ENCODE results near the gene IFIT5.

The IFIT5 gene

GRCh38 chr10:89450901-89451300 is 36.5 kb downstream of the IFIT5 start:
- Histone ChIP-seq H3K14ac (ENCODE audit: low read length) (no peak overlapping the region), H2BK12ac (ENCODE audit: low read length) (no peak overlapping the region), H3K18ac (ENCODE audit: low read length) (no peak overlapping the region), H3K4ac (ENCODE audit: low read depth, low read length) (no peak overlapping the region), H3K23ac (ENCODE audit: low read length) (no peak overlapping the region), H3K4me1 (ENCODE audit: control insufficient read depth in 1 of 2, insufficient read depth in 2 of 2, low read length in 2 of 2) (no peaks in the 10 kb centered on the region), H2BK120ac (ENCODE audit: insufficient read depth, low read length, poor library complexity) (no peak overlapping the region), H3K9ac (ENCODE audit: low read length) (no peak overlapping the region), H2AFZ (ENCODE audit: insufficient read depth, low read length, poor library complexity) (no peak overlapping the region), H4K91ac (ENCODE audit: low read depth, low read length) (no peak overlapping the region), H4K12ac (ENCODE audit: low read depth, low read length) (no peak overlapping the region), H3K4me2 (ENCODE audit: low read length) (no peak overlapping the region), H4K8ac (ENCODE audit: low read depth, low read length) (no peak overlapping the region), H3K4me3 (ENCODE audit: low read depth, low read length) (no peak overlapping the region), H3K36me3 (ENCODE audit: control insufficient read depth in 1 of 2, insufficient read depth in 2 of 2, low read length in 2 of 2) (no peaks in the 10 kb centered on the region), H2BK5ac (ENCODE audit: low read depth, low read length, poor library complexity) (no peak overlapping the region), H3K27me3 (ENCODE audit: insufficient read depth, low read length) (no peaks in the 10 kb centered on the region), H3K9me3 (ENCODE audit: insufficient read depth, low read depth, low read length) (no peaks in the 10 kb centered on the region), H3K79me1 (ENCODE audit: low read length) (no peaks in the 10 kb centered on the region), H2AK5ac (ENCODE audit: low read length) (no peak overlapping the region), H3K79me2 (ENCODE audit: control insufficient read depth, insufficient read depth, low read length, poor library complexity) (no peaks in the 10 kb centered on the region), H3K27ac (ENCODE audit: low read depth, low read length) (no peak overlapping the region)
- no peak for DNase-seq
- WGBS (ENCODE audit: extremely low coverage, insufficient coverage, insufficient read length) = no CpG with 5 or more reads among the region's 2 CpGs

DNA sequence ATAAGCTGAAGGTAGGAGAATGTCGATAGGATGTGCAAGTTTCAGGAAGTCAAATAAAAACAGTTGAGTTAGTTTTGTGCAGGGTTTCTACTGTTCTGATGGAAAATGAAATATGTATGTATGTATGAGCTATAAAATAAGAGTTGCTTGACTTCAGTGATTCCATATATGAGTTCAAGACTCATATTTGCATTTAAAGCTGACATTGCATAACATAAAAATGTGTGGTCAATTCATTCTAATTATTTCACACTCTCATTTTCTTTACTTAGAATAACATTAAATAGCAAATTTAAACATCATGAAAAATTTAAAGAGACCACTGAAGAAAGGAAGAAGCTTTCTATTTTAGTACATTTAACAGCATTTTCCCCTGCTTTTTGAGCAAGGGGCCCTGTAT is 37.8 kb downstream of the IFIT5 start:
- H2BK120ac ChIP-seq (ENCODE audit: insufficient read depth, low read length, poor library complexity) = no peak overlapping the region
- H2AK5ac ChIP-seq (ENCODE audit: low read length) = no peak overlapping the region
- no peak overlapping the region for H2AFZ ChIP-seq (ENCODE audit: insufficient read depth, low read length, poor library complexity)
- WGBS (ENCODE audit: extremely low coverage, insufficient coverage, insufficient read length) = no CpG with 5 or more reads among the region's 1 CpG
- H4K8ac ChIP-seq (ENCODE audit: low read depth, low read length) = no peak overlapping the region
- H3K14ac ChIP-seq (ENCODE audit: low read length) = no peak overlapping the region
- no peaks in the 10 kb centered on the region for H3K4me1 ChIP-seq (ENCODE audit: control insufficient read depth in 1 of 2, insufficient read depth in 2 of 2, low read length in 2 of 2)
- H3K9me3 ChIP-seq (ENCODE audit: insufficient read depth, low read depth, low read length) = no peaks in the 10 kb centered on the region
- H4K12ac ChIP-seq (ENCODE audit: low read depth, low read length) = no peak overlapping the region
- no peaks in the 10 kb centered on the region for H3K79me1 ChIP-seq (ENCODE audit: low read length)
- H3K36me3 ChIP-seq (ENCODE audit: control insufficient read depth in 1 of 2, insufficient read depth in 2 of 2, low read length in 2 of 2) = no peaks in the 10 kb centered on the region
- no peak overlapping the region for H3K4ac ChIP-seq (ENCODE audit: low read depth, low read length)
- H3K79me2 ChIP-seq (ENCODE audit: control insufficient read depth, insufficient read depth, low read length, poor library complexity) = no peaks in the 10 kb centered on the region
- no peak overlapping the region for H2BK12ac ChIP-seq (ENCODE audit: low read length)
- H4K91ac ChIP-seq (ENCODE audit: low read depth, low read length) = no peak overlapping the region
- H3K27me3 ChIP-seq (ENCODE audit: insufficient read depth, low read length) = no peaks in the 10 kb centered on the region
- H2BK5ac ChIP-seq (ENCODE audit: low read depth, low read length, poor library complexity) = no peak overlapping the region
- no peak overlapping the region for H3K18ac ChIP-seq (ENCODE audit: low read length)
- no peak overlapping the region for H3K4me3 ChIP-seq (ENCODE audit: low read depth, low read length)
- H3K23ac ChIP-seq (ENCODE audit: low read length) = no peak overlapping the region
- DNase-seq = no peak
- H3K4me2 ChIP-seq (ENCODE audit: low read length) = no peak overlapping the region
- H3K27ac ChIP-seq (ENCODE audit: low read depth, low read length) = no peak overlapping the region
- H3K9ac ChIP-seq (ENCODE audit: low read length) = no peak overlapping the region

DNA sequence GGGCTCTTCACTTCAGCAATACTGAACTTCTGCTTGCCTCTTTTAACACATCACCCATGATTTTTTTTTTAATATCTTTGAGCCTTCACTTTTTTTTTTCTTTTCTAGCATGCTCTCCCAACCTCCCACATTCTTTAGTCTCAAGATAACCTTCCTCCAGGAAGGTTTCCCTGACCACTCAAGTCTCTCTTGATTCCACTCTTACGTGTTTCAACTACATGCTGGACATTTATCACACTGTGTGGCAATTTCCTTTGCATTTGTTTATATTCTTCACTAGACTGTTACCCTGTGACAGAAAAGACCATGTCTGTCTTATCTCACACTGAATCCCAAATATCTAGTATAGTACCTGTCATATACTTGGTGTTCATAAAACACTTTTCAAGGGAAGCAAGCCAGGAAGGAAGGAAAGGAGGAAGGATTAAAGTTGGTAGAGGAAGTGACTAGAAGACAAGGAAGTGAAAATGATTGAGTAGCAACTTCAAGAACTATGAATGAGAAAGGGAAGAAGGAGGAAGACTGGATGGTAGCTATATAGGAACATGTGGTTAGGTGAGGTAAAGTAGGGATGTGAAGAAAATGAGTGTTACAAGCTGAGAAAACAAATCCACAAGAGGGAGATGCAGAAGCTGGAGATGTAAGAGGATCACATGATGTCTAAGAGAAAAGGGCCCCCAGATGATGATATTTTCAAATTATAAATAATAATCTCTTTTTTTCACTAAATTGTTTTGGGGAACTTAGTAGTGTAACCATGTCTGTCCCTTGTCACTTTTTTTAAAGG is 40.4 kb downstream of the IFIT5 start:
- H3K36me3 ChIP-seq (ENCODE audit: control insufficient read depth in 1 of 2, insufficient read depth in 2 of 2, low read length in 2 of 2) = no peaks in the 10 kb centered on the region
- no peaks in the 10 kb centered on the region for H3K79me2 ChIP-seq (ENCODE audit: control insufficient read depth, insufficient read depth, low read length, poor library complexity)
- H2BK12ac ChIP-seq (ENCODE audit: low read length) = no peak overlapping the region
- no peak overlapping the region for H3K4me3 ChIP-seq (ENCODE audit: low read depth, low read length)
- no peak overlapping the region for H3K4me2 ChIP-seq (ENCODE audit: low read length)
- no peak overlapping the region for H3K18ac ChIP-seq (ENCODE audit: low read length)
- H2BK5ac ChIP-seq (ENCODE audit: low read depth, low read length, poor library complexity) = no peak overlapping the region
- no peaks in the 10 kb centered on the region for H3K27me3 ChIP-seq (ENCODE audit: insufficient read depth, low read length)
- H4K12ac ChIP-seq (ENCODE audit: low read depth, low read length) = no peak overlapping the region
- H2BK120ac ChIP-seq (ENCODE audit: insufficient read depth, low read length, poor library complexity) = no peak overlapping the region
- no peak overlapping the region for H3K9ac ChIP-seq (ENCODE audit: low read length)
- H2AK5ac ChIP-seq (ENCODE audit: low read length) = no peak overlapping the region
- no peak overlapping the region for H2AFZ ChIP-seq (ENCODE audit: insufficient read depth, low read length, poor library complexity)
- H3K27ac ChIP-seq (ENCODE audit: low read depth, low read length) = no peak overlapping the region
- H3K14ac ChIP-seq (ENCODE audit: low read length) = no peak overlapping the region
- no peaks in the 10 kb centered on the region for H3K9me3 ChIP-seq (ENCODE audit: insufficient read depth, low read depth, low read length)
- H3K4me1 ChIP-seq (ENCODE audit: control insufficient read depth in 1 of 2, insufficient read depth in 2 of 2, low read length in 2 of 2) = no peaks in the 10 kb centered on the region
- DNase-seq = no peak
- no peak overlapping the region for H3K23ac ChIP-seq (ENCODE audit: low read length)
- no peaks in the 10 kb centered on the region for H3K79me1 ChIP-seq (ENCODE audit: low read length)
- no CpG with 5 or more reads among the region's 1 CpG for WGBS (ENCODE audit: extremely low coverage, insufficient coverage, insufficient read length)
- no peak overlapping the region for H4K91ac ChIP-seq (ENCODE audit: low read depth, low read length)
- H3K4ac ChIP-seq (ENCODE audit: low read depth, low read length) = no peak overlapping the region
- no peak overlapping the region for H4K8ac ChIP-seq (ENCODE audit: low read depth, low read length)

DNA sequence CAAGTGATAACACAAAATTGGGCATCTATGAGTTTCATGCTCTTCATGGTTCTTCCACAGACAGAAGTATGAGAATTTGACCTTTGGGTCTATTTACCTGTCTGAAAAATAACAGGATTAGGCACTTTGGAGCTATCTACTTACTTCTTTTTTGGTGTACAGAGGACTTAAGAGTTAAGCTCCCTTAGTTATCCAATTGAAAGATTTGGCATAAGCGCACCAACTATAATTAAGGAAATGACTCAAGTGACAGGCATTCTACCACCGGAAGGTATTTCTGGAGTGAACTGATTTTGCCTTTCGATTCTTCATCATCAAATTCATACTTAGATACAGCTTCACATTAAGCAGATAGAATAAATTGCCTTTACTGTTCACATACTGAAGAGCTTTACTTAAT is 43.9 kb downstream of the IFIT5 start:
- DNase-seq = peak in 1 of 2 donors; percentile 55
- no peaks in the 10 kb centered on the region for H3K79me2 ChIP-seq (ENCODE audit: control insufficient read depth, insufficient read depth, low read length, poor library complexity)
- no peak overlapping the region for H3K4me2 ChIP-seq (ENCODE audit: low read length)
- H3K23ac ChIP-seq (ENCODE audit: low read length) = no peak overlapping the region
- no CpG with 5 or more reads among the region's 3 CpGs for WGBS (ENCODE audit: extremely low coverage, insufficient coverage, insufficient read length)
- no peak overlapping the region for H3K27ac ChIP-seq (ENCODE audit: low read depth, low read length)
- H3K9ac ChIP-seq (ENCODE audit: low read length) = no peak overlapping the region
- no peak overlapping the region for H2BK120ac ChIP-seq (ENCODE audit: insufficient read depth, low read length, poor library complexity)
- H2BK5ac ChIP-seq (ENCODE audit: low read depth, low read length, poor library complexity) = no peak overlapping the region
- H3K14ac ChIP-seq (ENCODE audit: low read length) = no peak overlapping the region
- H2BK12ac ChIP-seq (ENCODE audit: low read length) = no peak overlapping the region
- H3K4ac ChIP-seq (ENCODE audit: low read depth, low read length) = no peak overlapping the region
- H2AK5ac ChIP-seq (ENCODE audit: low read length) = no peak overlapping the region
- H3K4me1 ChIP-seq (ENCODE audit: control insufficient read depth in 1 of 2, insufficient read depth in 2 of 2, low read length in 2 of 2) = no peaks in the 10 kb centered on the region
- no peak overlapping the region for H4K91ac ChIP-seq (ENCODE audit: low read depth, low read length)
- H3K4me3 ChIP-seq (ENCODE audit: low read depth, low read length) = no peak overlapping the region
- no peak overlapping the region for H4K12ac ChIP-seq (ENCODE audit: low read depth, low read length)
- no peak overlapping the region for H4K8ac ChIP-seq (ENCODE audit: low read depth, low read length)
- H3K18ac ChIP-seq (ENCODE audit: low read length) = no peak overlapping the region
- no peak overlapping the region for H2AFZ ChIP-seq (ENCODE audit: insufficient read depth, low read length, poor library complexity)
- no peaks in the 10 kb centered on the region for H3K36me3 ChIP-seq (ENCODE audit: control insufficient read depth in 1 of 2, insufficient read depth in 2 of 2, low read length in 2 of 2)
- no peaks in the 10 kb centered on the region for H3K79me1 ChIP-seq (ENCODE audit: low read length)
- no peaks in the 10 kb centered on the region for H3K27me3 ChIP-seq (ENCODE audit: insufficient read depth, low read length)
- H3K9me3 ChIP-seq (ENCODE audit: insufficient read depth, low read depth, low read length) = no peaks in the 10 kb centered on the region

All from trophoblast cell (in vitro differentiated cells and primary cell).